ENCODE measurements around the gene LRP11.
"Not testable (repeated sequence)": the region's sequence is repeated elsewhere in the genome, so short reads cannot be mapped to it uniquely, and the experiment has no call there.

The LRP11 gene

GRCh38 chr6:149852881-149853280, 11.3 kb downstream of the LRP11 start:
- H3K4me1 ChIP-seq (ENCODE audit: low read depth, poor library complexity, severe bottlenecking), result peaks cover 3% of the 10 kb centered on the region
- no peaks in the 10 kb centered on the region for H4K20me1 ChIP-seq (ENCODE audit: insufficient read depth)
- H3K27me3 ChIP-seq (ENCODE audit: insufficient read depth, low read depth), result no peaks in the 10 kb centered on the region
- H3K9ac ChIP-seq, result no peak overlapping the region
- no peak overlapping the region for H3K4me3 ChIP-seq (IDR thresholded peaks at IDR 0.05; ENCODE audit: insufficient read depth, low read depth, low read length)
- H3K27ac ChIP-seq, result no peak overlapping the region
- TF ChIP-seq, protein P1, sequence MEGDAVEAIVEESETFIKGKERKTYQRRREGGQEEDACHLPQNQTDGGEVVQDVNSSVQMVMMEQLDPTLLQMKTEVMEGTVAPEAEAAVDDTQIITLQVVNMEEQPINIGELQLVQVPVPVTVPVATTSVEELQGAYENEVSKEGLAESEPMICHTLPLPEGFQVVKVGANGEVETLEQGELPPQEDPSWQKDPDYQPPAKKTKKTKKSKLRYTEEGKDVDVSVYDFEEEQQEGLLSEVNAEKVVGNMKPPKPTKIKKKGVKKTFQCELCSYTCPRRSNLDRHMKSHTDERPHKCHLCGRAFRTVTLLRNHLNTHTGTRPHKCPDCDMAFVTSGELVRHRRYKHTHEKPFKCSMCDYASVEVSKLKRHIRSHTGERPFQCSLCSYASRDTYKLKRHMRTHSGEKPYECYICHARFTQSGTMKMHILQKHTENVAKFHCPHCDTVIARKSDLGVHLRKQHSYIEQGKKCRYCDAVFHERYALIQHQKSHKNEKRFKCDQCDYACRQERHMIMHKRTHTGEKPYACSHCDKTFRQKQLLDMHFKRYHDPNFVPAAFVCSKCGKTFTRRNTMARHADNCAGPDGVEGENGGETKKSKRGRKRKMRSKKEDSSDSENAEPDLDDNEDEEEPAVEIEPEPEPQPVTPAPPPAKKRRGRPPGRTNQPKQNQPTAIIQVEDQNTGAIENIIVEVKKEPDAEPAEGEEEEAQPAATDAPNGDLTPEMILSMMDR (conservative IDR thresholded peaks at IDR 0.05; ENCODE audit: low read depth, low read length), result no peak
- no peak overlapping the region for H3K4me2 ChIP-seq
- no peaks in the 10 kb centered on the region for H3K79me2 ChIP-seq (ENCODE audit: insufficient read depth, low read depth)
- no peaks in the 10 kb centered on the region for H3K36me3 ChIP-seq (ENCODE audit: insufficient read depth)
- H2AFZ ChIP-seq (ENCODE audit: low read depth), result no peak overlapping the region

DNA sequence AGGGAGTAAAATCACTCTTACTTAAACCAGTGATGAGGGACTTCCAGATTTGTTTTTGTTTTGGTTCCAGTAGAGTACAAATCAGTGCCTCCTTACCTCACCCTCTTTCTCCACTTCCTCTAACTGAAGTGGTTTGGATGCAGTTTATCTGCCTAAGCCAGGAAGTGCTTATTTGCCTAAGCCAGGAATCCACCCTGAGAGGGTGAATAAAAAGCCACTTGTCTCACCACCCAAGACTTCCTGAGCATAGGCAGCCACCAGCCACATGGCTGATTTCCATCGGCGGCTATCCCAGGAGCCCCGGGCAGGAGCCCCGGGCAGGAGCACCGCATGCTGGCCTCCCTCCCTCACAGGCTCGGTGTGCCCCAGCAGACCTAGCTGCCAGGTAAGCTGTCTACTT, 12.0 kb downstream of the LRP11 start:
- Histone ChIP-seq H4K20me1 (ENCODE audit: insufficient read depth) (no peaks in the 10 kb centered on the region), H2AFZ (ENCODE audit: low read depth) (no peak overlapping the region), H3K9ac (no peak overlapping the region), H3K27ac (no peak overlapping the region), H3K36me3 (ENCODE audit: insufficient read depth) (no peaks in the 10 kb centered on the region), H3K4me3 (IDR thresholded peaks at IDR 0.05; ENCODE audit: insufficient read depth, low read depth, low read length) (no peak overlapping the region), H3K79me2 (ENCODE audit: insufficient read depth, low read depth) (no peaks in the 10 kb centered on the region), H3K4me2 (no peak overlapping the region), H3K27me3 (ENCODE audit: insufficient read depth, low read depth) (no peaks in the 10 kb centered on the region), H3K4me1 (ENCODE audit: low read depth, poor library complexity, severe bottlenecking) (peaks cover 10% of the 10 kb centered on the region)
- TF ChIP-seq, protein P1 (conservative IDR thresholded peaks at IDR 0.05; ENCODE audit: low read depth, low read length), result no peak

- no peak overlapping the region for H3K27ac ChIP-seq
- H3K4me1 ChIP-seq (ENCODE audit: low read depth, poor library complexity, severe bottlenecking), result peaks cover 12% of the 10 kb centered on the region
Observed at GRCh38 chr6:149851461-149852110, 12.6 kb downstream of the LRP11 start.

GRCh38 chr6:149848343-149848742, 15.8 kb downstream of the LRP11 start:
- H3K4me3 ChIP-seq (IDR thresholded peaks at IDR 0.05; ENCODE audit: insufficient read depth, low read depth, low read length); H3K4me2 ChIP-seq; H3K27me3 ChIP-seq (ENCODE audit: insufficient read depth, low read depth); H3K36me3 ChIP-seq (ENCODE audit: insufficient read depth); H3K27ac ChIP-seq; H3K79me2 ChIP-seq (ENCODE audit: insufficient read depth, low read depth); H4K20me1 ChIP-seq (ENCODE audit: insufficient read depth); H2AFZ ChIP-seq (ENCODE audit: low read depth); H3K9ac ChIP-seq: not testable (repeated sequence)
- peaks cover 12% of the 10 kb centered on the region for H3K4me1 ChIP-seq (ENCODE audit: low read depth, poor library complexity, severe bottlenecking)

More at GRCh38 chr6:149851461-149852110, 12.6 kb downstream of the LRP11 start:
- Histone ChIP-seq H3K79me2 (ENCODE audit: insufficient read depth, low read depth) (no peaks in the 10 kb centered on the region), H2AFZ (ENCODE audit: low read depth) (no peak overlapping the region), H3K9ac (no peak overlapping the region), H3K4me2 (no peak overlapping the region), H3K4me3 (IDR thresholded peaks at IDR 0.05; ENCODE audit: insufficient read depth, low read depth, low read length) (no peak overlapping the region), H4K20me1 (ENCODE audit: insufficient read depth) (no peaks in the 10 kb centered on the region), H3K27me3 (ENCODE audit: insufficient read depth, low read depth) (no peaks in the 10 kb centered on the region), H3K36me3 (ENCODE audit: insufficient read depth) (no peaks in the 10 kb centered on the region)
- TF ChIP-seq, protein P1 (conservative IDR thresholded peaks at IDR 0.05; ENCODE audit: low read depth, low read length), result no peak

GRCh38 chr6:149847939-149848267, 16.3 kb downstream of the LRP11 start:
- no peaks in the 10 kb centered on the region for H3K27me3 ChIP-seq (ENCODE audit: insufficient read depth, low read depth)
- no peak overlapping the region for H2AFZ ChIP-seq (ENCODE audit: low read depth)
- no peak overlapping the region for H3K4me2 ChIP-seq
- no peak overlapping the region for H3K27ac ChIP-seq
- H3K4me1 ChIP-seq (ENCODE audit: low read depth, poor library complexity, severe bottlenecking), result peaks cover 12% of the 10 kb centered on the region
- H3K79me2 ChIP-seq (ENCODE audit: insufficient read depth, low read depth), result no peaks in the 10 kb centered on the region
- TF ChIP-seq, protein P1 (conservative IDR thresholded peaks at IDR 0.05; ENCODE audit: low read depth, low read length), result no peak
- H3K36me3 ChIP-seq (ENCODE audit: insufficient read depth), result no peaks in the 10 kb centered on the region
- H3K9ac ChIP-seq, result no peak overlapping the region
- no peak overlapping the region for H3K4me3 ChIP-seq (IDR thresholded peaks at IDR 0.05; ENCODE audit: insufficient read depth, low read depth, low read length)
- no peaks in the 10 kb centered on the region for H4K20me1 ChIP-seq (ENCODE audit: insufficient read depth)

Data from KMS-11 (cell line).